ENCODE data around the gene SIM1.

SIM1 gene

GRCh38 chr6:100456141-100456907 lies 8.4 kb downstream of the SIM1 start:
- DNase-seq: no peak

DNA sequence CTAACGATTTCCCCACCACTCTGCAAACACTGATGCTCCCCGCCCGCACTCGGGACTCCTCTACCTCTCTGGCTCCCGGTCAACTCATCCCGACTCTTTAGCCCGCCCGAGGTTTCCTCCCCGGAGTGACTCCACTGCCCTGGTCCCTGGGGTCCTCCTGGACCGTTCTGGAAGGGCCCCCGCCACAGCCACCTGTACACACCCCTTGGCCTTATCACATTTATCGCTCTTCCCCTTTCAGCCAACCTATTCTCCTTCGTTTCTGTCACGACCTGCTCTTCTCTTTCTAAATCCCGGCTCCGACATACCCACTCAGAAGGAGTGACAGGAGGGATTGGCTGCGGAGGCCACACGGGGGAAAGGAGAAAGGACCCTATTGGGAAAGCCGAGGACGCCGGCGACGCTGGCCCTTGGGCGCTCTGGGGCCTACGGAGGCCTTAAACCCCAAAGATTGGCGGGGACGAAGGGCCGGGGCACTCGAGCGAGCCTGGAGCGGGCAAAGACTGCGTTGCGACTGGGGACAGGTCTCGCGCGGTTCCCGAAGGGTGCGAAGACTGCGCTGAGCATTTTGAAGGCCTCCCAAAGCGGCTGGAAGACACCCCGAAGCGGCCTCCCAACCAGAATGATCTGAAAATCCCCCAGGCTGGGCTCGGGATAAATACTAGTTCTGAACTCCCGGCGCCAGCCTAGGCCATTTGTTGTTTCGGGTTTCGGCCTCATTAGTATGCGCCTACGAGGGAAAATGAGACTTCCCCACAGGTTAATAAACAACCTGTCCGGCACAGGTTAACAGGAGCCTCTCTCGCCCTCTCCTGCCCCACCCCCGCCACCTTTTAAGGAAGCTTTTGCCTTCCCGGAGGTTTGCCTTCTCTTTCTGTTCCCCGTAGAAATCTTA lies 9.2 kb downstream of the SIM1 start:
- peak; percentile 83 for DNase-seq

DNA sequence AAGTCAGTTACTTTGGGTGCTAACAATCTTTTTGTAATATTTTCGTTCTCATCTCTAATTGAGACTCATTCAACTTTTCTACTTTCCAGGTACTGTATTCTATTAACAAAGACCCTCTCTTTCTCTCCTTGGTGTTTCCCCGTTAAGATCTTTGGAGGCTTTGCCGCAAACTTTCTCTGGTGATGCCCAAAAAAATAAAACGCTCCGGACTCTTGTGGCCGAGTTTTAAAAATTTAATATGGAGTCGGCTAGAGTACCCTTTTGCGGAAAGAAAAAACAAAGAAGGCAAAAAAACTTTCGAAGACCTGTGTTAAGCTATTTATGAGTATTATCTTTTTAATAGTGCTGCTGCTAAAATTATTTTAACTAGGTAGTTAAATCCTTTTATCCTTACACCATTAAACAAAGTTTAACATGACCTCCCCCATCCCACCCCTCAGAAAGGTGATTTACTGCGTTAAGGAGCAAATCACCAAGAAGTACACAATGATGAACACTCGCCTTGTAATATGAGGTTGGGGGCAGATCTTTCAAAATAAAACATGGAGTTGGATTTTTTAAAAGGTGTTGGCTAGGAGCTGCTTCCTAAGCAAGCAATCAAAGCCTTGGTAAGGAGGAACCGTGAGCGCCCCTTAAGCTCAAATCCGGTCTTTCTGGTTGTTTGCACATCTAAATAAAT lies 10.0 kb downstream of the SIM1 start:
- peak; percentile 79 for DNase-seq

- DNase-seq: peak; percentile 77
Observed at GRCh38 chr6:100453701-100454521, 10.8 kb downstream of the SIM1 start.

DNA sequence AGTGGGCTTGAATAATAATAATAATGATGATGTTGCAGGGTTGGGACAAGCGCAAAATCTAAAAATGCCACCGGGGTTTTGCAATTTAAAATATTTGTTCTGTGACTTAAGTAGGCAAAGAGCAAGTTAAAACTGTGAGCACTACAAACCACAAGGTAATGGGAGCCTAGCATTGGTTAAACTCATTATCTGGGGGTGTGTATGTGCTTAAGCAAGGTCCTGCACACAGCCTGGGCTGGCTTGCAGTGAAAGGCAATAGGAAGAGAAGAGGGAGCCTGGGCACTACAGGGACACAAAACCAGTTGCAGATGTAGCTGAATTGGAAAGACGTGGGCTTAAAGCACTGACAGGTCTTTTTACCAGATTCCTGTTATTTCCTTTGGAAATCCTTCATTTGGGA lies 11.7 kb downstream of the SIM1 start:
- DNase-seq: peak; percentile 27

GRCh38 chr6:100451577-100451976 lies 13.1 kb downstream of the SIM1 start:
- no peak for DNase-seq

DNA sequence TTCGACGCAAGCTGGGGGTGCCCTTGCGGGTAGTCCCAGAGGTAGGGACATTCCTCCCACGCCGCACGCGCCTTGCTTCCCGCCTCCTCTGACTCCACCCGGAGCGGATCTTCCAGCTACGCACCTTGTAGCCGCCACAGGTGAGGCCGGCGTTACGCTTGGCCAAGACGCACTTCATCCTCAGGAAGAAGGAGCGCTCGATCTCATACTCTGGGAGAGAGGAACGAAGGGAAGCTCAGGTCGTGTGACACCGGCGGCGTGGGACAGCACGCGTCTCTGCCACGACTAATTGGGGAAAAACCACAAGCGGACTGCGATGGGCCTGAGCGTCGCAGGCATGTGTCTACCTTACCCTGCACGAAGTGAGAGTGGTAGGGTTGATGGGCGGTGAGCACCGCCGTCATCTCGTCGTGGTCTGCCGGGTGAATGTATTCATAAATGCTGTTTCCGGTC lies 15.5 kb downstream of the SIM1 start:
- DNase-seq: no peak

- no peak for DNase-seq
Observed at GRCh38 chr6:100447900-100448748, 16.6 kb downstream of the SIM1 start.

GRCh38 chr6:100447081-100447899 lies 17.4 kb downstream of the SIM1 start:
- peak; percentile 81 for DNase-seq

DNA sequence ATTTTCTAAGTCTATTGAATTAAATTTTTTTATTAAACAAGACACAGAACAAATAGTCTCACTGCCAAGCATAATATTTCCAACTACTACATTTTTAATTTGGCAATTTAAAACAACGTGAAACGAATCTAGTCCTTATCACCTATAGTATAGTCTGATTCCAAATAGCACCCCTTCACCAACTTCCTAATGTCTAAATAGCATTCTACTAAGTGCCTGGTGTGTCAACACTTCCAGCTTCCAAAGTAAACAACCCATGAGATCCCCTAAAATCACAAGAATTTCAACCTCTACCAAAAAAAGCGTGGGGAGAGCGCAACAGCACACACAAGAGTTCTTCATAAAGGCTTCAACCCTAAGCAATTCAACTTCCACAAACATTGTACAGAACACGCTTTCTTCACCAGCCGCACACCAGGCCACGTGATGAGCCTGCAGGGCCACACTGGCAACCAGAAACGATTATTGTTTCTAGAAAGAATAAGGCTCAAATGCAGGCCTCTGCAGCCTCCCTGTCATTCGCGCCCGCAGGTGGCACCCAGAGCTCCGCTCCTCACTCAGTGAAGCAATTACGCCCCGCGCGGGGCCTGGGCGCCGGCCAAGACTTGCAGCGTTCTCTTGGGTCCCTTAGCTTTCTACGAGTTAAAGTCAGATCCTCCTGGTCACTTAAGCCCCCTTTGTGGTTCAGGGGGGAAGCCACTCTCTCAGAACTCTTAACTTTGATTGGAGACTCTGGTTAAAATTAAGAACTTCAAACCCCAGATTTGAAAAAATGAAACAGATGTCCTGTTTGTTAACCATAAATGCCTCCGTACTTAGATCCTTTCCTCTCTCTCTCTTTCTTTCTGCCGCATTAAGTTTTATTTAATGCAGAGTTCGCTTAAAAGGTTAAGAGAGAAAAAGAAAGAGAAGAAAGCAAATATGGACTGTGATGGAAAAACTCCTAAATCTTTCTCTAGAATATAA lies 18.3 kb downstream of the SIM1 start:
- DNase-seq: peak; percentile 81

DNA sequence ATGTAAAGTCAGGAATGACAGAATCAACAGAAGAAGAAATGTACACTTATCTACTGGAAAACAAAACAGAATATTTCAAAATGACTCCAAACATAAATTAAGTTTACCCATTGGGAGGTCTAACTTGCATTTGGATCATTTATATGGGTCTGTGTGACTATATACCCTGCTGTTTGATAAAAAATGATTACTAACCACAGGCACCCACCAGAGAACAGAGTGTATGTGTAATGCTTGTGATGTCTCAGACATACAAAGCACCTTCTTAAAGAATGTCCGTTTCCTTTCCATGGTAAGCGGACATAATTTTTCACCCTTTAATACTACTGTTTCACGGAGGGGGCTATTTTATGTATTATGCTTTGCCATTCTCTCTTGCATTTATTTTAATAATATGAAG lies 19.2 kb downstream of the SIM1 start:
- peak; percentile 28 for DNase-seq

DNA sequence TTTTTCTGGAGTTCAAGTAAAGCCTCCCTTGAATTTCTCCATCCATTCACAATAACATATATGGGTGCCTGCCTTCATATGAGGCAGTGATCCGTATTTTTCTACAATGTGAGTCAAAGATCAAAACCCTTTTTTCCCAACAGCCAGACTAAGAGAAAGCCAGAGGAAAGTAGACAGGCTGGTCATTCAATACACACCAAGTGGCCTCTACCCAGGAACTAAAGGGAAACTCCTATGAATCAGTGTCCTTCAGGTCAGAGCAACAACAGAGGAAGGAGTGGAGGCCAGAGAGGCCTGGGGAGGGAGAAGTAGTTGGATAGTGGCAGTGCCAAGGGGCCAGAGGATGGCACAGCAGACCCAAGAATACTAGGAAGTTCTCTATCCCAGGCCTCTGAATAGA lies 23.8 kb downstream of the SIM1 start:
- no peak for DNase-seq

DNA sequence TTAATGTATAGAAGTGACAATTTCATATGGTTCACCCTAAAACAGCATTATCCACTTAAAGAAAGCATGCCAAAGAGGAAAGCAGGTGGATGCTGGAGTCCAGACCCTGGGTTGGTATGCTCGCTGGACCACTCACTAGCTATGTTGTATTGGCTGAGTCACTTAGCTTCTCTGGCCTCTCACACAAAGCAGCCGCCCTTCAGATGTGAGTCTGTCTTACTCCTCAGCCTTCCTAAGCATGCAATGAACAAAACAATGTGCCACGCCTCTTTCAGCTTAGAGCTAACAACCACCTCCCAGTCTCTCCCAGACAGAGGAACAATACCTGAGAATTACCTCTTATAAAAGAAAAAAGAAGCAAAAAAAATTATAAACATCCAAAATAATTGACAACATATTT lies 29.4 kb downstream of the SIM1 start:
- DNase-seq: no peak

DNA sequence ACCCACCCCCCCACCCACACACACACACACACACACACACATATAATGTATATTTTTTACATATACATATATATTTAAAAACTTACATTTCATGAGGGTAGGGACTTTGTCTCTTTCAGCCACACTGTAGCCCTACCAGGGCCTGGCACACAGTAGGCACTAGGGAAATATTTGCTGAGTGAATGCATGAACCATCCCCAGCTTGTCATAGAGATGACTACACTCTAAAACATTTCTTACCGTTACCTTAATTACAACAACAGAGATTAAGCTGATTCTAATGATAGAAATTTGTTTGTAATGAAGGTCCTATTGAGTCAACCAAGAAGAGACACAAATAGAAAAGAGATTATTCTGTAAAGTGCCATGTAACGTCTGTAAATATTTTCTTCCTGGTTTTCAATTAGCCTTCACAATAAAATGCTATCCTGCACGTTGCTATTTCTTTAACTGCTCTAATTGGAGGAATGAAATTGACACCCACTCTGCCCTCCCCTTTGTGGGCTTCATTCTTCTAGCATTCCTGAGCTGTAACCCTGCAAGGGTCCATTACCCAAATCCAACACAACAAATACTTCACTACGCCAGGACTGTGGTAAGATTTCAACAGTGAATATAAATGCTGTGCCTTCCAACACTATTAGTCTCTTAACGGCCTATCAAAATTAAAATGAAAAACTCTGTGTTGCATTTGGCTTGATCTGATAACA lies 30.8 kb downstream of the SIM1 start:
- DNase-seq: peak; percentile 8

DNA sequence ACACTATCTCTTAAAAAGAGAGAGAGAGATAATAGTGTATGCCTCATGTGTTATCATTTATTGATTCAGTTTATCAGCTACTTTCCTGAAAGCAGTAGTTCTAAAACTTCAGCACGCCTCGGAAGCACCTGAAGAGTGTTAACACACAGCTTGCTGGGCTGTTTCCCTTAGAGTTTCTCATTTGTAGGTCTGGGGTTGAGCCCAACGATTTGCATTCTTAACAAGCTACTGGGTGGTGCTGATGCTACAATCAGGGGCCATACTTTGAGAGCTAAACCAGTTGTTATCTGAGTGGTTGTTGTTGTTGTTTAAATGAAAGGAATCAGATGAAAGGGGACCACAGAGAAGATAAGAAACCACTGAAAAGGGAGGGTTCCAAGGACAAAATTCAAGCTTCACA lies 32.6 kb downstream of the SIM1 start:
- no peak for DNase-seq

- DNase-seq: no peak
Observed at GRCh38 chr6:100430962-100431361, 33.8 kb downstream of the SIM1 start.

DNA sequence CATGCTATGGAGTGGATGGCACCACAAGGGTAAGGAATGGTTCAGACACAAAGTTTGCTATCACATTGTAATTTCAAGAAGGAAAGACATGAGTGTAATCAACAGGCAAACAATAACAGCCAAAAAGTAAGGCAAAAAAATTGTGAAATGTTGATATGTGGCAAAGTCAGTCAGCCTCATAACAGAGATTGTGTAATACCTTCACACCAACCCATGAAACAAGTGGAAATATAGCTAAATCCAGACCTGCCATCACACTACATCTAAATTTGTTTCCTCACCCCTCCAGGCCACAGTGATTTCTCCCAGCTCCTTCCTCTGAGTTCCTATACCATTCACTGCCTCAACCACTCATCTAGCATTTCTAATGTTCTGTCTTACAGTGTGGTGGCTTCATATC lies 37.3 kb downstream of the SIM1 start:
- DNase-seq: no peak

- DNase-seq: peak; percentile 17
Observed at GRCh38 chr6:100426744-100427338, 37.9 kb downstream of the SIM1 start.
